Testis (tissue), 3 donors: ENCODE data around the gene CNIH3. TPM values are rescaled to one million over a fixed set of nuclear protein-coding genes. Genes with fewer than 3 reads are reported as not detected.

Experiments used
- DNase-seq: peaks from one replicate; pipeline ENCODE4 v3.0.0-alpha.2; 2019
- H3K27ac ChIP-seq, 2 donors: fragments of 200-600 bp; sonication (generic); one replicate each; pipeline ENCODE4 v1.5.1; 2019
- H3K27me3 ChIP-seq: fragments of 200-600 bp; sonication (generic); one replicate; pipeline ENCODE4 v1.5.1; 2019
- H3K36me3 ChIP-seq: fragments of 200-600 bp; sonication (generic); one replicate; pipeline ENCODE4 v1.5.1; 2017; ENCODE audit warnings: low read depth; ENCODE audit errors: missing control alignments
- H3K4me1 ChIP-seq: fragments of 200-600 bp; sonication (generic); one replicate; pipeline ENCODE4 v1.5.1; 2019
- H3K4me3 ChIP-seq, 2 donors: fragments of 200-600 bp; sonication (generic); one replicate each; pipeline ENCODE4 v1.5.1; 2017 to 2019
- H3K9me3 ChIP-seq: fragments of 200-600 bp; sonication (generic); one replicate; pipeline ENCODE4 v1.5.1; 2017
- CTCF ChIP-seq, 3 experiments: fragments of 450-650 bp in 2 of 3; fragments of 200-600 bp in 1 of 3; sonication (generic) in 1 of 3; IDR thresholded peaks; one replicate each; pipeline ENCODE4 v1.5.1; 2016 to 2019; ENCODE audit warnings: antibody characterized with exemption in 3 of 3, mild to moderate bottlenecking in 2 of 3, moderate library complexity in 1 of 3
- POLR2A ChIP-seq: fragments of 450-650 bp; IDR thresholded peaks from one replicate; pipeline ENCODE4 v1.6.1; 2017; ENCODE audit warnings: antibody characterized with exemption, mild to moderate bottlenecking, moderate library complexity
- WGBS, 2 donors: methylation state at CpG; one replicate each; pipeline ENCODE4 v1.1.5; 2018; 5-methylcytosine and 5-hydroxymethylcytosine counted together
- intact Hi-C: fragments of 100-400 bp; cut with DNase I; formaldehyde crosslinking; loops from one replicate; pipeline ENCODE4 v1.15.1; 2023; ENCODE audit warnings: low total_unique reads
- polyA plus RNA-seq: library from polyadenylated mRNA; stranded (reverse); fragments of 350-450 nt; fragmentation: Illumina TruSeq; extraction: RNeasy Lipid Tissue Mini Kit (QIAGEN cat#74804); gene quantifications from one replicate; pipeline ENCODE4 v1.2.3, GENCODE V29; 2014; ENCODE audit warnings: low read depth, low replicate concordance; ENCODE audit not compliant: insufficient read depth
- total RNA-seq, 2 donors: library from RNA; depleted of rRNA; stranded (reverse); fragments of >200 nt; gene quantifications; one replicate each; pipeline ENCODE4 v1.2.3, GENCODE V29; 2016

CNIH3 gene
- total and polyA plus RNA-seq, 3 donors from 2014 or later, result 8.5 to 9.8 (median 8.5) TPM

- H3K36me3 ChIP-seq, result no peaks in the 10 kb centered on the region
- TF ChIP-seq CTCF (IDR thresholded peaks at IDR 0.05) (no peak), POLR2A (no peak)
- H3K4me3 ChIP-seq, result no peak overlapping the region
- H3K27me3 ChIP-seq, result no peaks in the 10 kb centered on the region
- no peak overlapping the region for H3K27ac ChIP-seq
- 94 to 97% methylated on average over 13 of the region's 13 CpGs for WGBS, 2 donors
- intact Hi-C loops, result no loop called here
- H3K9me3 ChIP-seq, result no peaks in the 10 kb centered on the region
- H3K4me1 ChIP-seq, result peaks cover 3% of the 10 kb centered on the region
- no peak for DNase-seq
Observed at GRCh38 chr1:224734261-224734935, 118.3 kb downstream of the CNIH3 start.

DNA sequence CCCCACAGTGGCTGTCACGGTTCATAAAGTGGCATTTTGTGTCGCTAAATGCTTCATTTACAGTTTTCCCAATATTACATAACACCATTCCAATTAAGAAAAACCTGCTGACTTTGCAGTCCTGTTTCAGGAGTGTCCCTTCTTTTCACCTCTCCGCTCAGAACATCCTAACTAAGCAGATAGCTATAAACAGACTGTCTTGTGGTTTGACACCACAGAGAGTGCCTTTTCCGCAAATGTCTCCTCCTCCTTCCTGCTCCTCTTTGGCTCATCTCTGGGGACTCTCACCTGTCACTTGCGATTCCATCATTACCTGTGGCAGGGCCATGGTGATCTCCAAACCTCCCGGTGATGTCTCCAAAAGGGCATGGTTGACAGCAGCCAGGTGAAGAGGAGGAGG lies 119.0 kb downstream of the CNIH3 start:
- H3K9me3 ChIP-seq, result no peaks in the 10 kb centered on the region
- intact Hi-C loops, result no loop called here
- WGBS, 2 donors, result 95 to 98% methylated on average over 6 of the region's 6 CpGs
- H3K27ac ChIP-seq, result no peak overlapping the region
- H3K4me1 ChIP-seq, result peaks cover 3% of the 10 kb centered on the region
- TF ChIP-seq POLR2A (no peak), CTCF (IDR thresholded peaks at IDR 0.05) (no peak)
- no peak for DNase-seq
- H3K36me3 ChIP-seq, result no peaks in the 10 kb centered on the region
- H3K27me3 ChIP-seq, result no peaks in the 10 kb centered on the region
- H3K4me3 ChIP-seq, result no peak overlapping the region

- TF ChIP-seq CTCF (IDR thresholded peaks at IDR 0.05) (no peak), POLR2A (no peak)
- Histone ChIP-seq H3K27me3 (no peaks in the 10 kb centered on the region), H3K36me3 (no peaks in the 10 kb centered on the region), H3K27ac (no peak overlapping the region), H3K9me3 (no peaks in the 10 kb centered on the region), H3K4me3 (no peak overlapping the region), H3K4me1 (peaks cover 3% of the 10 kb centered on the region)
- peak; percentile 24 for DNase-seq
- WGBS, 2 donors, result 39 to 52% methylated on average over 16 of the region's 16 CpGs
- intact Hi-C loops, result no loop called here
Observed at GRCh38 chr1:224736619-224737352, 120.7 kb downstream of the CNIH3 start.

- DNase-seq, result no peak
- Histone ChIP-seq H3K4me3 (no peak overlapping the region), H3K27me3 (no peaks in the 10 kb centered on the region), H3K4me1 (peaks cover 3% of the 10 kb centered on the region), H3K27ac (no peak overlapping the region), H3K9me3 (no peaks in the 10 kb centered on the region), H3K36me3 (no peaks in the 10 kb centered on the region)
- intact Hi-C loops, result no loop called here
- no peak for TF ChIP-seq POLR2A
- no peak for TF ChIP-seq CTCF (IDR thresholded peaks at IDR 0.05)
- 70 to 72% methylated on average over 10 of the region's 10 CpGs for WGBS, 2 donors
Observed at GRCh38 chr1:224737353-224737727, 121.2 kb downstream of the CNIH3 start.
